WERI-Rb-1 (cell line): ENCODE results near the gene GSC2.

Experiments
- DNase-seq: peaks from one replicate; pipeline ENCODE4 v3.0.0-alpha.2; 2020
- H3K27ac ChIP-seq: fragments of 250-450 bp; sonication (Bioruptor Pico); 2 replicates; pipeline ENCODE4 v1.5.1; 2020; ENCODE audit warnings: mild to moderate bottlenecking, moderate library complexity
- H3K27me3 ChIP-seq: fragments of 250-450 bp; sonication (Bioruptor Pico); 2 replicates; pipeline ENCODE4 v1.5.1; 2021; ENCODE audit warnings: mild to moderate bottlenecking, low read depth, moderate library complexity; ENCODE audit not compliant: insufficient read depth, severe bottlenecking
- H3K36me3 ChIP-seq: fragments of 250-450 bp; sonication (Bioruptor Pico); 2 replicates; pipeline ENCODE4 v1.5.1; 2020; ENCODE audit warnings: mild to moderate bottlenecking, moderate library complexity
- H3K4me3 ChIP-seq: 2 replicates; pipeline ENCODE4 v1.5.1; 2011; ENCODE audit warnings: low read depth, mild to moderate bottlenecking, control low read depth, low read length
- H3K9me3 ChIP-seq: fragments of 250-450 bp; sonication (Bioruptor Pico); 2 replicates; pipeline ENCODE4 v1.5.1; 2021; ENCODE audit warnings: mild to moderate bottlenecking, moderate library complexity; ENCODE audit not compliant: severe bottlenecking
- TF ChIP-seq, protein P1 (sequence below): IDR thresholded peaks from 2 replicates; pipeline ENCODE4 v1.5.1; 2011; ENCODE audit warnings: low read depth, mild to moderate bottlenecking, control low read depth, inconsistent platforms, low read length

The GSC2 gene

DNA sequence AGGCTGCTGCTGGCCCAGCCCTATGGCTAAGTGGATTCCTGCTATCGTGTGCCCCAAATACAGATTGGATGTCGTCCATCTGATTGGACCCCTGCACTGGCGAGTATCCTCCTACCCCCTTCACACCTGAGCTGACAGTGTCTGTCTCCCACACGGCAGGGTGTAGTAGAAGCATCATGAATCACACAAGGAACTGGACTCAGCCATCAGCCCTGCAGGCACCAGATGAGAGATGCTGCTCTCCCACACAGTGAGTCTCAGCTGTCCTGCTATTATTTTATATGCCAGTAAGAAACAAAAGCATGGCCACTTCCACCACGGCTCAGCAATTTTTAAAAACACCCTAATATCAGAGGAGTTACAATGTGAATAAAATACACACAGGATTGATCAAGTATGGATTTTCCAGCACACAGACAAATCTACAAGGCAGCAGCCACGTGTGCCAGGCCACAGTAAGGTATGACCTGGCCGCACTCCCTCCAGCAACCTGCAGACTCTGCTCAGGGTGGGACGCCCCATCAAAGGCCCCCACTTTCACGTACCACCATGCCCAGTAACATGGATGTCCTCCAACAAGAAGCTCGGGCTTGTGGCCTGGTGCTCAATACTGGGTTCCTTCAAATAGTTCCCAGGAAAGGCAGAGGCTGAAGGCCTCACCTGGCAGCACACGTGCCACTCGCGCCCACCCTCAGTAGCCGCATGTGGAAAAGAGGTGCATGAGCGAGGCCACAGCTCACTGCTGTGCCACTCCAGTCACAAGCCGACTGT is 44.9 kb upstream of the GSC2 start:
- DNase-seq = no peak
- no peaks in the 10 kb centered on the region for H3K27me3 ChIP-seq
- TF ChIP-seq, protein P1, sequence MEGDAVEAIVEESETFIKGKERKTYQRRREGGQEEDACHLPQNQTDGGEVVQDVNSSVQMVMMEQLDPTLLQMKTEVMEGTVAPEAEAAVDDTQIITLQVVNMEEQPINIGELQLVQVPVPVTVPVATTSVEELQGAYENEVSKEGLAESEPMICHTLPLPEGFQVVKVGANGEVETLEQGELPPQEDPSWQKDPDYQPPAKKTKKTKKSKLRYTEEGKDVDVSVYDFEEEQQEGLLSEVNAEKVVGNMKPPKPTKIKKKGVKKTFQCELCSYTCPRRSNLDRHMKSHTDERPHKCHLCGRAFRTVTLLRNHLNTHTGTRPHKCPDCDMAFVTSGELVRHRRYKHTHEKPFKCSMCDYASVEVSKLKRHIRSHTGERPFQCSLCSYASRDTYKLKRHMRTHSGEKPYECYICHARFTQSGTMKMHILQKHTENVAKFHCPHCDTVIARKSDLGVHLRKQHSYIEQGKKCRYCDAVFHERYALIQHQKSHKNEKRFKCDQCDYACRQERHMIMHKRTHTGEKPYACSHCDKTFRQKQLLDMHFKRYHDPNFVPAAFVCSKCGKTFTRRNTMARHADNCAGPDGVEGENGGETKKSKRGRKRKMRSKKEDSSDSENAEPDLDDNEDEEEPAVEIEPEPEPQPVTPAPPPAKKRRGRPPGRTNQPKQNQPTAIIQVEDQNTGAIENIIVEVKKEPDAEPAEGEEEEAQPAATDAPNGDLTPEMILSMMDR = no peak
- no peaks in the 10 kb centered on the region for H3K9me3 ChIP-seq
- H3K36me3 ChIP-seq = peaks cover 6% of the 10 kb centered on the region; the same call in 1 of the 2 replicates
- no peak overlapping the region for H3K4me3 ChIP-seq
- H3K27ac ChIP-seq = no peak overlapping the region

DNA sequence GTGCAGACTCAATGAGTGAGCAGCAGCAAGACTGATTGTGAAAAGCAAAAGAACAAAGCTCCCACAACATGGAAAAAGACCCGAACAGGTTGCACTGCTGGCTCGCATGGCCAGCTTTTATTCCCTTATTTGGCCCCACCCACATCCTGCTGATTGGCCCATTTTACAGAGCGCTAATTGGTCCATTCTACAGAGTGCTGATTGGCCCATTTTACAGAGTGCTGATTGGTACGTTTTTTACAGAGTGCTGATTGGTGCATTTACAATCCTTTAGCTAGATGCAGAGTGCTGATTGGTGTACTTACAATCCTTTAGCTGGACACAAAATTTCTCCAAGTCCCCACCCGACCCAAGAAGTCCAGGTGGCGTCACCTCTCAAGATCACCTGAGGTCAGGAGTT is 43.8 kb upstream of the GSC2 start:
- H3K4me3 ChIP-seq = no peak overlapping the region
- peaks cover 6% of the 10 kb centered on the region; the same call in 1 of the 2 replicates for H3K36me3 ChIP-seq
- TF ChIP-seq, protein P1 = no peak
- no peaks in the 10 kb centered on the region for H3K9me3 ChIP-seq
- H3K27ac ChIP-seq = no peak overlapping the region
- H3K27me3 ChIP-seq = no peaks in the 10 kb centered on the region
- no peak for DNase-seq

DNA sequence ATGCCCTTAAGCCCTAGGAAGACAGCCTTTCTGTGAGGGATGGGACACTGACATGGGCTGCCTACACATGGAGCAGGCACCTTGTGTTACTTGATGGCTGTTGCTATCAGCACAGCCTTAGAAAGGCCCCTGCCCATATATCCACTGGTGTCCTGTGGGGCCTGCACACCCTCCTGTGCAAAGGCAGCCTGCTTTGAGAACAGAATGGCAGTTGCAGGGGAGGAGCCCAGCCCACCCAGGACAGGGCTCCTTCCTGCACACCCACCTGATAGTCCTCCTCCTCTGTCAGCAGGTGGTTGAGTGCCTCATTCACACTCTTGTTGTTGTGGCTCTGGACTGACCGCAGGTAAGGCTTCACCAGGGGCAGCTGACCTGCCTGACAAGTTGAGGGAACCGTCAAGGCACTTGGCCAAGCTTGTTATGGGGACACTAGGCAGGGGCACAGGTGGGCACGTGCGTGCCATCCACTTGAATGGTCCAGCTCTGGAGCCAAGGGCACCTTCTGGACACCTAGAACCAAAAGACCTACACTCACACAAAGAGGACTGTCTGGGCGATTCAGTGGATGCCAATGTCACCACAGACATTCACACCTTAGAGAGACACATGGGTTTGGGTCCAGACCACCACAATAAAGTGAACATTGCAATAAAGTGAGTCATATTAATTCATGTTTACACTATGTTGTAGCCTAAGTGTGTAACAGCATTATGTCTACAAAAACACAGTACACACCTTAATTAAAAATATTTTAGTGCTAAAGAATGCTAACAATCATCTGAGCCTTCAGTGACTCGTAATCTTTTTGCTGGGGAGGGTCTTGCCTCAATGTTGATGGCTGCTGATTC is 37.8 kb upstream of the GSC2 start:
- no peak overlapping the region for H3K27ac ChIP-seq
- TF ChIP-seq, protein P1 = no peak
- H3K27me3 ChIP-seq = no peaks in the 10 kb centered on the region
- no peak for DNase-seq
- H3K36me3 ChIP-seq = no peaks in the 10 kb centered on the region
- H3K9me3 ChIP-seq = no peaks in the 10 kb centered on the region
- no peak overlapping the region for H3K4me3 ChIP-seq

DNA sequence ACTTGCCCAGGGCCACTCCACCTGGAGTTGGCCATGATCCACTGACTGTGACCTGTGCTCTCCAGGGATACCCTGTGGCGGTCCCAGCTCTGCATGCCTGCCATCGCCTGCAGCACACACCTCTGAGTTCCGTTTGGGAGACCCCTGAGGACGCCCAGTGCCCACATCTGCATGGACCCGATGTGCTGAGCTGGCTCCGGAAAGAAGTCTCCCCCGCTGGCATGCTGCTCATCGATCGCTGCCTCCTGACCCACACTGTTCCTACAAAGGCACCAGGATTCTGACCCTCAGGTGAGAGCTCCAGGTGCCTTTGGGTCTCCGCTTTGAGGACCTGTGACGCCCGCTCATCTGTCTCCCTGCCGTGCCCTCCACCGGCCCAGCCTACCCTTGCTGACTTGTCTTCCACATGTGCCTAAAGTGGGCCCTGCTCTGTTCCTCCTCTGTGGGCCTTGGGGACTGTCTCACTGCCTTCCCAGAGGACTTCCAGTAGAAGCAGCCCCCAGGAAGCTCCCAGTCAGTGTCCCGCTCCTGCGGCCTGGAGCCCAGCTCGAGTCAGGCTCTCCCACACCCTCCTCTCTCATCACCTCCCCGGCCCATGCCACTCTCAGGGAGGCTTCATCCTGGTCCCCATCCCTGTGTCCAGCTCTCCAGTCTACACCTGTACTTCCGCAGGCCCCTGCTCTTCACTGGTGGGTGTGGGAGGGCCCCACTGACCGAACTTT is 34.3 kb upstream of the GSC2 start:
- TF ChIP-seq, protein P1 = no peak
- no peaks in the 10 kb centered on the region for H3K27me3 ChIP-seq

DNA sequence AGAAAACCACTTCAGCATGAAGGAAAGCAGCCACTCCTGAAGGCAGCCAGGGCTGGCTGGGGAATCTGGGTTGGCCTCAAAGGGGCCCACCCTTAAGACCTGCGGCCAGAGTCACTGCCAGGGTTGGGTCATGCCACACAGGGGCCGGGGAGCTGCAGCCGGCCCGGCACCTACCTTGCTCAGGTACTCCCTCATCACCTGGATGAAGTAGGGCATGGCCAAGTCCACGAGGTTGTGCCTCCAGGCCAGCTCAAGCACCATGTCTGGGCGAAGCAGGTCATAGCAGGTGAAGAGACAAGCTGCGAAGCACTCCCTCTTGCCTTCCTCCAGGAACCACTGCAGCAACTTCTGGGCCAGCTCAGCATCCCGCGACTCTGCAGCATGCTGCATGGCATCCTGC is 33.1 kb upstream of the GSC2 start:
- no peaks in the 10 kb centered on the region for H3K36me3 ChIP-seq
- H3K9me3 ChIP-seq = no peaks in the 10 kb centered on the region
- H3K27me3 ChIP-seq = no peaks in the 10 kb centered on the region
- H3K27ac ChIP-seq = no peak overlapping the region
- no peak for DNase-seq
- no peak overlapping the region for H3K4me3 ChIP-seq
- TF ChIP-seq, protein P1 = no peak

More for the DNA sequence above, 34.3 kb upstream of the GSC2 start:
- DNase-seq = no peak
- Histone ChIP-seq H3K4me3 (no peak overlapping the region), H3K9me3 (no peaks in the 10 kb centered on the region), H3K27ac (no peak overlapping the region), H3K36me3 (no peaks in the 10 kb centered on the region)
